GM12878 (cell line): ENCODE data around the gene MGAT2. TPM values are rescaled to one million over a fixed set of nuclear protein-coding genes. Genes with fewer than 3 reads are reported as not detected.

Experiments
- BCL3 ChIP-seq: IDR thresholded peaks from 2 replicates; pipeline ENCODE4 v1.6.1; 2011; ENCODE audit warnings: borderline replicate concordance, low read depth, mild to moderate bottlenecking, moderate library complexity, low read length; ENCODE audit not compliant: insufficient read depth, poor library complexity, severe bottlenecking
- KAT2A ChIP-seq: conservative IDR thresholded peaks from 2 replicates; pipeline ENCODE4 v1.6.1; 2011; ENCODE audit warnings: low read depth, low read length; ENCODE audit not compliant: control insufficient read depth
- NKRF ChIP-seq: fragments of 450-650 bp; conservative IDR thresholded peaks from 2 replicates; pipeline ENCODE4 v1.6.1; 2017; ENCODE audit warnings: mild to moderate bottlenecking, moderate library complexity
- PAX5 ChIP-seq: IDR thresholded peaks from 2 replicates; pipeline ENCODE4 v1.6.1; 2011; ENCODE audit warnings: low read depth, low read length, borderline replicate concordance
- polyA plus RNA-seq, 11 experiments: library from polyadenylated mRNA; depleted of rRNA in 4 of 11; unstranded in 6 of 11; stranded (reverse) in 5 of 11; fragments of >200 nt; fragmentation: Nextera tagmentation in 4 of 11; fragmentation: Illumina TruSeq in 1 of 11; extraction: Ambion mirVana in 4 of 11; extraction: Trizol in 1 of 11; gene quantifications; 1 replicate in 1 of 11; 2 replicates in 10 of 11; pipeline versions ENCODE4 v1.2.1 to v1.2.3, GENCODE V29; 2011 to 2016; ENCODE audit warnings: inconsistent platforms in 2 of 11, missing spikeins in 2 of 11, low read depth in 1 of 11
- total RNA-seq, 4 experiments: library from RNA; depleted of rRNA in 3 of 4; stranded (reverse); fragments of >200 nt in 3 of 4; fragmentation: Illumina TruSeq in 1 of 4; extraction: Trizol in 1 of 4; gene quantifications; 2 replicates each; pipeline versions ENCODE4 v1.2.1 to v1.2.3, GENCODE V29; 2013 to 2021
- TF ChIP-seq, protein P1 (sequence below): IDR thresholded peaks from 2 replicates; pipeline ENCODE4 v1.6.1; 2012; ENCODE audit warnings: low read length, inconsistent platforms

The MGAT2 gene
- total and polyA plus RNA-seq, 10 of the 15 experiments (the other 5 are each of a cell fraction or from before 2014, with no cell fraction given) = 0.03 to 51.8 (median 38.0) TPM; not detected in 1

DNA sequence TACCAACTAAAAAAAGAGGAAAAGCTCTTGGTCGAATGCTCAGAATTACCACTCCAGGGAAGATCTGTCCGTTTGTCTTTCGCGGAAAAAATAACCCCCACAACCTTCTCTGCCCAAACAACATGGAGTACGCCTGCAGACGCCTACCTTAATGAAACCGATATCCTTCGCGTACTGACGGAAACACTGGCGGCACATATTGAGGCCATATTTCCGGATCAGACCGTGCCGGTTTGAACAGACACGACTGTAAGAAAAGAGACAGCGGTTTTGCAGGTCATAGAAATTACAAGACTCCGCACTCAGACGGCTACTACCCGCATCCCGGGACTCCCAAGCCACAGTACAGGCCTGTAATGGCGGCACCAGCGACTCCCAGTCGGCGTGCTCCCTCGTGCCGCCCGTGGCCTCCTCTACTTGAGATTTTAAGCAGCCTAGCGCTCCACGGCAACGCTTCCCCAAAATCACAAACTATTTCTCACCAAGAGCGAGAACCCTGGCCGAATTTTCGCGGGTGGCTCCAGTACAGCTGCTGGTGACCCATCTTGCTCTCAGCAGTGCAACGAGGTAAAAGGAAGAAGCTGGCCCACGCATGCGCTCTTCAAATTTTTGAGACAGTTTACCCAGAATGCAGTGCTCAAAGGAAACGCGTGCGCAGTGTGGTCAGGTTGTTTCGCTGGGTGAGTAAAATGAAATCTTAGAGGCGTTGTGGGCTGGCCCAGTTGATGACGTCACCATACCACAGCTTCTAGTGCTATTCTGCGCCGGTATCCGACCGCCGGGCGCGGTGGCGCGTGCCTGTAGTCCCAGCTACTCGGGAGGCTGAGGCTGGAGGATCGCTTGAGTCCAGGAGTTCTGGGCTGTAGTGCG, 34.6 kb upstream of the MGAT2 start, which contains the start of gene RPS29 (continued):
- TF ChIP-seq BCL3 (no peak), KAT2A (no peak), NKRF (peak; percentile 89), PAX5 (no peak)
- TF ChIP-seq, protein P1, sequence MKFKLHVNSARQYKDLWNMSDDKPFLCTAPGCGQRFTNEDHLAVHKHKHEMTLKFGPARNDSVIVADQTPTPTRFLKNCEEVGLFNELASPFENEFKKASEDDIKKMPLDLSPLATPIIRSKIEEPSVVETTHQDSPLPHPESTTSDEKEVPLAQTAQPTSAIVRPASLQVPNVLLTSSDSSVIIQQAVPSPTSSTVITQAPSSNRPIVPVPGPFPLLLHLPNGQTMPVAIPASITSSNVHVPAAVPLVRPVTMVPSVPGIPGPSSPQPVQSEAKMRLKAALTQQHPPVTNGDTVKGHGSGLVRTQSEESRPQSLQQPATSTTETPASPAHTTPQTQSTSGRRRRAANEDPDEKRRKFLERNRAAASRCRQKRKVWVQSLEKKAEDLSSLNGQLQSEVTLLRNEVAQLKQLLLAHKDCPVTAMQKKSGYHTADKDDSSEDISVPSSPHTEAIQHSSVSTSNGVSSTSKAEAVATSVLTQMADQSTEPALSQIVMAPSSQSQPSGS = peak; percentile 89
